ENCODE measurements around the gene TMEM129.

Gene TMEM129

DNA sequence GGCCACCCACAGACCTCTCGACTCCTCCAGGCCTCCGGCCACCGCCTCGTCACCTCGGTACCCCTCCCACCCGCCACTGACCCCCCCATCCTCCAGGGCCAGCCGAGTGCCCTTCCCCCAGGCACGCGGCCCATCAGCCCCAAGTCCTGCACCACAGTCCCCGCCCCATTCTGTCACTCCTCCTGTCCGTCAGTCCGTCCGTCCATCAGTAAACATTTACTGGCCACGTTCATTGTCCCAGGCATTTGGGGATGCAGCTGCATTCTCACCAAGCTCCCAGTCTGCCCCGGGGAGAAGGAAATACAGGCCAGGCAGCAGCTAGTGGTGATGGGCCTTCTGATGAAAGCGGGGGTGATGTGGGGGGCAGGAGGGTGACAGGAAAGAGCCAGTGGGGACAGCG is 36.7 kb upstream of the TMEM129 start:
- no peak overlapping the region for H3K4me3 ChIP-seq (ENCODE audit: low read depth, low read length)
- no peak for DNase-seq (ENCODE audit: low read depth)
- TF ChIP-seq, protein P1, sequence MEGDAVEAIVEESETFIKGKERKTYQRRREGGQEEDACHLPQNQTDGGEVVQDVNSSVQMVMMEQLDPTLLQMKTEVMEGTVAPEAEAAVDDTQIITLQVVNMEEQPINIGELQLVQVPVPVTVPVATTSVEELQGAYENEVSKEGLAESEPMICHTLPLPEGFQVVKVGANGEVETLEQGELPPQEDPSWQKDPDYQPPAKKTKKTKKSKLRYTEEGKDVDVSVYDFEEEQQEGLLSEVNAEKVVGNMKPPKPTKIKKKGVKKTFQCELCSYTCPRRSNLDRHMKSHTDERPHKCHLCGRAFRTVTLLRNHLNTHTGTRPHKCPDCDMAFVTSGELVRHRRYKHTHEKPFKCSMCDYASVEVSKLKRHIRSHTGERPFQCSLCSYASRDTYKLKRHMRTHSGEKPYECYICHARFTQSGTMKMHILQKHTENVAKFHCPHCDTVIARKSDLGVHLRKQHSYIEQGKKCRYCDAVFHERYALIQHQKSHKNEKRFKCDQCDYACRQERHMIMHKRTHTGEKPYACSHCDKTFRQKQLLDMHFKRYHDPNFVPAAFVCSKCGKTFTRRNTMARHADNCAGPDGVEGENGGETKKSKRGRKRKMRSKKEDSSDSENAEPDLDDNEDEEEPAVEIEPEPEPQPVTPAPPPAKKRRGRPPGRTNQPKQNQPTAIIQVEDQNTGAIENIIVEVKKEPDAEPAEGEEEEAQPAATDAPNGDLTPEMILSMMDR (IDR thresholded peaks at IDR 0.05; ENCODE audit: control insufficient read depth, extremely low read depth, insufficient read depth): no peak

DNA sequence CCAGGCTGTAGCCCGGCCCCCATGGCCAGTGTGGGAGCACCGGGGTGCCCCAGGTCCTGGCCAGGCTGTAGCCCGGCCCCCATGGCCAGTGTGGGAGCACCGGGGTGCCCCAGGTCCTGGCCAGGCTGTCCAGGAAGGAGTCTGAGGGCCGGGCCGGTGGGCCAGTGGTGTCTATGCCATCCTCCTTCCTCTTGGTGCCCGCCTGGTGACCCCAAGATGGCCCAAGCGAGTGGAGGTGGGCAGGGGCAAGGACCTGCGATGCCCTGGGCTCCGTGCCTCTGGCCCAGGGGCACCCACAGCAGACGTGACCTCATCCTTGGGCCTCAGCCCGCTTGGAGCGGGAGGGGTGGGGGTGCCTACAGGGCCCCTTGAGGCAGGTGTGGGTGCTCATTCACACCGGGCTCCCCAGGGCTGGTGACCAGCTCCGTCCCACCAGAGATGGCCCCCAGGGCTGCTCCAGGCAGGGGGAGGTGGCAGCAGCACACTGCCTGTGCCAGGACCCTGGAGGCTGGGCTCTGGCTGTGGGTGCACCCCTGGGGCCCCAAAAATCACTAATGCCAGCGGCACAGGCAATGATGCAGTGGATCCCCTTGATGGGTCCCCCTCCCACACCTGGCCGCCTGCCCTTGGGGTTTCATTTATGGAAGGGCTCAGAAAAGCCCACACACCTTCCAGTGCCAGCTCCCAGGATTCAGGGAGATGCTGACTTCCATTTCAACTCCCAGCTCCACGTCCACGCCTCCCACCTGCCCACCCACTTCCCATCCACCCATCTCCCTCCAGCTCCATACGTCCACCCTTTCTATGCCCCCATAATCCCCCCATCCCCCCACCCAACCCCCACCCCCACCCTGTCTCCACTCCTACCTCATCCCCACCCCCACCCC is 36.0 kb upstream of the TMEM129 start:
- DNase-seq (ENCODE audit: low read depth): no peak
- TF ChIP-seq, protein P1 (IDR thresholded peaks at IDR 0.05; ENCODE audit: control insufficient read depth, extremely low read depth, insufficient read depth): no peak
- H3K4me3 ChIP-seq (ENCODE audit: low read depth, low read length): no peak overlapping the region

DNA sequence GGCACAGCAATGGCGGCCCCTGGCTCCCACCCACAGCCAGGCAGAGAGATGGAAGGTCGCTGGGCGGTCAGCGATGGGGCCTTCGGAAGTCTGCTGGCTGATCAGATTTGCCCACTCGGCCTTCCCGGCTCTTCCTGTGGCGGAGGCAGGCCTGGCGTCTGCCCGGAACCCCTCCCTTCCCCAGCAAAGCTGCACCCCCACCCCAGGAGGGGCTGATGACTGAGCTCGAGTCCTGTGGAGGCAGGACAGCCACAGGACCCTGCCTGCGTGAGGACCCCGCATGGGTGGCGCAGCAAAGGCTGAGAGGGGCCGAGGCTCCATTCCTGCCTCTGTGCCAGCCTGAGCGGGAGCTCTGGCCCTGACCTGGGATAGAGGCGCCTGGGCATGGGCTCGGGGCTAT is 35.0 kb upstream of the TMEM129 start:
- TF ChIP-seq, protein P1 (IDR thresholded peaks at IDR 0.05; ENCODE audit: control insufficient read depth, extremely low read depth, insufficient read depth): no peak
- no peak overlapping the region for H3K4me3 ChIP-seq (ENCODE audit: low read depth, low read length)
- no peak for DNase-seq (ENCODE audit: low read depth)

DNA sequence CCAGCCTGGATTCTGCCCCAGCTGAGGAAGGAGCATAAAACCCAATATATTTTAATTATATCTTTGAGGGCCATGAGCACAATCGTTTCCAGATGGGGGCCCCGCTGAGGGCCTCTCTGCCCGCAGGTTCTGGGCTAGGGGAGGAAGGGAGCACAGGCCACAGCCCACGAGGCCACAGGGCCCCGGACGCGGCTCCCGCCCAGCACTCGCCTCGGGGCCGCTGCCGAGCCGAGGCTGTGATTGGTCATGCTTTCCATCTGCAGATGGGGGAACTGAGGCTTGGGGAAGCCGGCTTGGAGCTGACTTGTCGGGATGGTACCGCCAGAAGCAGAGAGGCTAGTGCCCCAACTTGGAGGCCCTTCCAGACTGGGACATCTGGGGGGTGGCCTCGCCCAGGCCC is 34.2 kb upstream of the TMEM129 start:
- DNase-seq (ENCODE audit: low read depth): no peak
- no peak overlapping the region for H3K4me3 ChIP-seq (ENCODE audit: low read depth, low read length)
- TF ChIP-seq, protein P1 (IDR thresholded peaks at IDR 0.05; ENCODE audit: control insufficient read depth, extremely low read depth, insufficient read depth): no peak

DNA sequence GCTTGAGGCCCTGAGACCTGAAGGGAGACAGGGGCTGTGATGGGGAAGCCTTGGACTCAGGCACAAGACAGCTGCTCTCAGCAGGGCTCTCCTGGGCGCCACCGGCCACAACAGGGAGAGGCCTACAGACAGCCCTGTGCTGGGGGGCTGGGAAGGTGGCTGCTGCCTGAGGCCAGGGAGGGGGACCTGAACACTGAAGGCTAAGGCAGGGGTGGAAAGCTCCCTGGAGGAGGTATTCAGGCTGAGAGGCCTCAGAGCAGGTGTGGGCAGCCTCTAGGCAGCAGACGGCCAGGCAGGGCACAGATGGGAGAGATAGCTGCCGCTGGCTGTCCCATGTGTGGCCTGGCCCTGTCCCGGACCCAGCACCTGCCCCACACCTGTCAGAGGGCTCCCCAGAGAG is 33.2 kb upstream of the TMEM129 start:
- no peak for DNase-seq (ENCODE audit: low read depth)
- TF ChIP-seq, protein P1 (IDR thresholded peaks at IDR 0.05; ENCODE audit: control insufficient read depth, extremely low read depth, insufficient read depth): no peak
- no peak overlapping the region for H3K4me3 ChIP-seq (ENCODE audit: low read depth, low read length)

DNA sequence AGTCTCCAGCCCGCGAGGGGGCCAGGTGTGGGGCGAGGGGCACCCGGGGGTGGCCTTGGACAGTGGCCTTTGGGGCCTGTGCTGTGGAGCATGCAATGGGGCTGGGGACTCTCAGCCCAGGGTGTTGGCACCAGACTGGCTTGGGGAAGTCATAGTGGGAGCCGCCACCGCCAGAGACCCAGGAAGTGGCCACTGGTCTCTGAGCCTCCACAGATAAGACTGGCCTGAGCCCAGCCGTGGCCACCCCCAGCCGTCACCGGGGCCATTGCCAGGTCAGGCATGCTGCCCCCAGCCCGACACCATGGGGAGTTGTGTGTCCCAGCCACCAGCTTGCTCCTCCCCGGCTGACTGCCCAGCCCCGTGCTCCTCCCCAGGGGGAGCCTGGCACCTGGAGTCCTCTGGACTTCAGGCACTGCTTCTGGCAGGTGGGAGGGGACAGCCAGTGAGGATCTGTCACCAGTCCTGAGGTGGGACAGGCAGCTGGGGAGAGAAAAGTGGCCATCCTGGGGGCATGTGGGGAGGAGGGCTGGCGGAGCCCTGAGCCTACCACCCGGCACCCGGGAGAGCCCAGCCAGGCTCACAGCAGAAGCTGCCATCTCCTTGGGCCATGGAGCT is 32.7 kb upstream of the TMEM129 start:
- no peak for DNase-seq (ENCODE audit: low read depth)
- TF ChIP-seq, protein P1 (IDR thresholded peaks at IDR 0.05; ENCODE audit: control insufficient read depth, extremely low read depth, insufficient read depth): no peak
- H3K4me3 ChIP-seq (ENCODE audit: low read depth, low read length): no peak overlapping the region

Measured in LNCaP clone FGC (cell line).